ENCODE results near the gene CLEC2D.

DNA sequence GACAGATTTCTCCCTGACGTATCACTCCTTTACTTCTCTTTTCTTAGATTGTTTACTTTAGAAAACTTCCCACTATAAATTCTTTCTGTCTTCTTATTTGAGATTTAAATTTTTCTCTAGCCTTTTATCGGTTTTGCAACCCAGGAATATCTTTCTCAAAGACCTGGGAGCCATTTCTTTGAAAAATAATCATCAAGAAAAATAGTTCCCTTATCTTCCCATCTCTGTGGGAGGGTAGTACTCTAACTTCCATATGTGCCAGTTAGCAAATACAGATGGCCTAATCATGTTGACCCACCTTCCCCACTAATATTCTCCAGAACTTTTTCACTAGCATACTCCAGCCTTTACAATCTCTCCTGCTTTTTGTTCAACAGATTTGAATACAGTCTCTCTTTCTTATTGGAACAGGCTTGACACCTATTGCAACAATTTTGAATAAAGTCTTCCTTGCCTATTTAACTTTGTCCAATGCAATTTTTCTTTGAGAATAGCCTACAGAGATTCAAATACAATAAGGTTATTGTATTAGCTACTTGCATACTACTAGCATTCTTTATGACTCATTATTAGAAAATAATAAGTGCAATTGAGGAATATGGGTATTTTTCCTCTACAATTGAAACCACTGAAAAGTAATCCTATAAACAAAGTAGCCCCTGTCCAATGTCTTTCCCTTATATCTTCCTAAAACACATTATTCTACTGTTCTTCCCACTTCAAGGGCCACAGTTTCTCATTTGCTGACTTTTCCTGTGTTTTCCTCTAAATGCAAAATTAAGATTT is 34.4 kb upstream of the CLEC2D start:
- TF ChIP-seq, protein P1, sequence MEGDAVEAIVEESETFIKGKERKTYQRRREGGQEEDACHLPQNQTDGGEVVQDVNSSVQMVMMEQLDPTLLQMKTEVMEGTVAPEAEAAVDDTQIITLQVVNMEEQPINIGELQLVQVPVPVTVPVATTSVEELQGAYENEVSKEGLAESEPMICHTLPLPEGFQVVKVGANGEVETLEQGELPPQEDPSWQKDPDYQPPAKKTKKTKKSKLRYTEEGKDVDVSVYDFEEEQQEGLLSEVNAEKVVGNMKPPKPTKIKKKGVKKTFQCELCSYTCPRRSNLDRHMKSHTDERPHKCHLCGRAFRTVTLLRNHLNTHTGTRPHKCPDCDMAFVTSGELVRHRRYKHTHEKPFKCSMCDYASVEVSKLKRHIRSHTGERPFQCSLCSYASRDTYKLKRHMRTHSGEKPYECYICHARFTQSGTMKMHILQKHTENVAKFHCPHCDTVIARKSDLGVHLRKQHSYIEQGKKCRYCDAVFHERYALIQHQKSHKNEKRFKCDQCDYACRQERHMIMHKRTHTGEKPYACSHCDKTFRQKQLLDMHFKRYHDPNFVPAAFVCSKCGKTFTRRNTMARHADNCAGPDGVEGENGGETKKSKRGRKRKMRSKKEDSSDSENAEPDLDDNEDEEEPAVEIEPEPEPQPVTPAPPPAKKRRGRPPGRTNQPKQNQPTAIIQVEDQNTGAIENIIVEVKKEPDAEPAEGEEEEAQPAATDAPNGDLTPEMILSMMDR (conservative IDR thresholded peaks at IDR 0.05 in 1 of 2, IDR thresholded peaks at IDR 0.05 in 1 of 2; ENCODE audit: low read depth in 1 of 2, low read length in 2 of 2), result no peak
- no peak for TF ChIP-seq EZH2 (IDR thresholded peaks at IDR 0.05; ENCODE audit: low read length, missing control alignments)

All from fibroblast of lung (primary cell).